Fibroblast of peridontal ligament (primary cell): ENCODE measurements around the gene BACE1-AS.
"Not testable (repeated sequence)": the region's sequence is repeated elsewhere in the genome, so short reads cannot be mapped to it uniquely, and the experiment has no call there.

Experiments used
- DNase-seq: peaks from one replicate; pipeline ENCODE4 v3.0.0-alpha.2; 2010; ENCODE audit errors: extremely low read depth

Gene BACE1-AS

DNA sequence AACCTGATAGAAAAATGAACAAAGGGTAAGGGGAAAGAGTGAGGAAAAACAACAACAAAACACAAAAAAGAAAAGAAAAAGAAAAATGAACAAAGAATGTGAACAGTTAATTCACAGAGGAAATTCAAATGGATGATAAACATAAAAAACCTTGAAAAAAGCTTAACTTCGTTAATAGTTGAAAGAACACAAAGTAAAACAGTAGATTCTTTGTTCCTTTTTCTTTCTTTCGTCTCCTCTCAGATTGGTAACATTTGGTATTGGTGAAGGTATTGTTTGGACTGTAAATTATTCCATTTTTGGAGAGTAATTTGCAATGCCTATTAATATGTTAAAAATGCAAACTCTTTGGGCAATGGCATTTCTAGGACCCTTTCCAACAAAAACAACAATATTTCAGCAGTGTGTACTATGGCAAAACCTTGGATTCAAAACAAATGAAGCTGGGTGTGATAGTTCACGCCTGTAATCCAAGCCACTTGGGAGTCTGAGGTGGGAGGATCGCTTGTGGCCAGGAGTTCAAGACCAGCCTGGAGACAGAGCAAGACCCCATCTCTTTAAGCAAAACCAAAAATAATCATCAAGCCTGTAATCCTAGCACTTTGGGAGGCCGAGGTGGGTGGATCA is 28.2 kb downstream of the BACE1-AS start:
- peak; percentile 58 for DNase-seq

- not testable (repeated sequence) for DNase-seq
Measured at GRCh38 chr11:117327255-117327566, 36.1 kb downstream of the BACE1-AS start.

- DNase-seq = peak; percentile 98
Measured at GRCh38 chr11:117327567-117328374, 36.6 kb downstream of the BACE1-AS start, which contains the start of gene CEP164. Gene CEP164 (plus strand): TSS chr11:117327854. CDS start chr11:117338587, 10,733 bp downstream.

- DNase-seq = peak; percentile 71
Measured at GRCh38 chr11:117328375-117329010, 37.3 kb downstream of the BACE1-AS start.

DNA sequence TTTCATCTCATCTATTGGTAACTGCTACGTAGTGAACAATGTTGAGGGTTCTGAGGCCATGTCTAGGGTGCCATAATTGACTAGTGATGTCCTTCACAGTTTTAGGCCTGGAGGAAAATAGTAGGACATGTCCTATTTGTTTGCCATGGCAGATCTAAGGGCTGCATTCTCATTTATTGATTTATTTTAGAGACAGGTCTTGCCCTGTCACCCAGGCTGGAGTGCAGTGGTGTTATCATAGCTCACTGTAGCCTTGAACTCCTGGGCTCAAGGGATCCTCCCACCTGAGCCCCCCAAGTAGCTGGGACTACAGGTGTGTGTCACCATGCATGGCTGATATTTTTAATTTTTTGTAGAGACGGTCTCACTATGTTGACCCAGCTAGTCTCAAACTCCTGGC is 41.7 kb downstream of the BACE1-AS start:
- no peak for DNase-seq

DNA sequence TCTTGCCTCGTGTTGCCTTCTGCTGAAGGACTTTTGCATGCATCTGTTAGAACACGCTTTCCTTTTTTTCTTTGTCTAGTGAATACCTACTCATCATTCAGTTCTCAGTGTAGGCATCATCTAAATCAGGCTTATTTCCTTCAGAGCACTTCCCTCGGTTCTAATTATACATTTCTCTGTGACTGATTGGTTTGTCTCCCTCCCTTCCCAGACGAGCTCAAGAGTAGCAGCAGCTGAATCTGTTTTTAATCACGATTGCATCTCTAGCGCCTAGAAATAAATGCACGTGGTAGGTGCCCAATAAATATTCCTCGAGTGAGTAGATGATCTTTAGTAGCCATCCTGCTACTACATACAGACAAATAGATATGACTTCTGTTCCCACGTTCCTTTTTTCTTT is 42.8 kb downstream of the BACE1-AS start:
- DNase-seq = peak; percentile 34

DNA sequence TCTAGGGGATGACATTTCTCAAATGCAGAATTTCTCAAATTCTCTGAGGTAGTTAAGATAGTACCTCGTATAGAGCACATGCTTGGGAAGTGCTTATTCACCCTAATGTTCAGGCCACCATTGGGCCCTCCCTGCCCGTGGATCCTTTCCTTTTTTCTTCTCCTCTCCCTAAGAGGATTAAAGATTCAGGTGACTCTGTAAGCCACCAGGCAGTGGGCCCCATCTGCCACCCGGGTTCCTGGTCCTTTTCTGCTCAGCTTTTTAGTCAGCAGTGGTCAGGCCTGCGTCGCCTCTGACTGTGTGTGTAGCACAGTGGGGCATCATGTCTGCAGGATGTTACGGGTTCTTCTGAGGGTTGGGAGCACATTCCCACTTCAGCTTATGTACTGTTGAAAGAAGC is 43.8 kb downstream of the BACE1-AS start:
- DNase-seq = no peak

DNA sequence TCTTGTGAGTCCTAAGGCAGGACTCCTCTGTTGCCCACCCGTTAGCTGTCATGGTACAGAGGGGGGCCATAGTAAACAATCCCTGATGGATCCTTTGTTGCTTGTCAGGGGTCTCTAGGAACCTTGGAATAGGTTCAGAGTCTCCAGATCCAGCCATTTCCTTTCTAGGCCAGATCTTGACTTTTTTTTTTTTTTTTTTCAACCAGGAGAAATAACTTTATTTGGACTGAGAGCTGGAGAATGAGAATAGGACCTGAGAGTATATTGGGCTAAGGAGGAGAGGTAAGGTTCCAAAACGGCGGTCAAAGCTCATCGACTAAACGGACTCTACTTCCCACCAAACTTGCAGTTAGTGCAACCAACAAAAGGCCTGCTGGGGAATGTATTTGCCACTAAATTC is 44.3 kb downstream of the BACE1-AS start:
- DNase-seq = no peak

- no peak for DNase-seq
Measured at GRCh38 chr11:117337076-117337475, 45.9 kb downstream of the BACE1-AS start.
